GM18909 (cell line): ENCODE measurements around the gene ANKRD28.

Experiments used
- ATAC-seq: cut with Tn5 transposase; IDR thresholded peaks from one replicate; pipeline ENCODE4 v1.9.1; 2021; ENCODE audit warnings: mild to moderate bottlenecking; ENCODE audit not compliant: unreplicated experiment, poor library complexity

Gene ANKRD28

DNA sequence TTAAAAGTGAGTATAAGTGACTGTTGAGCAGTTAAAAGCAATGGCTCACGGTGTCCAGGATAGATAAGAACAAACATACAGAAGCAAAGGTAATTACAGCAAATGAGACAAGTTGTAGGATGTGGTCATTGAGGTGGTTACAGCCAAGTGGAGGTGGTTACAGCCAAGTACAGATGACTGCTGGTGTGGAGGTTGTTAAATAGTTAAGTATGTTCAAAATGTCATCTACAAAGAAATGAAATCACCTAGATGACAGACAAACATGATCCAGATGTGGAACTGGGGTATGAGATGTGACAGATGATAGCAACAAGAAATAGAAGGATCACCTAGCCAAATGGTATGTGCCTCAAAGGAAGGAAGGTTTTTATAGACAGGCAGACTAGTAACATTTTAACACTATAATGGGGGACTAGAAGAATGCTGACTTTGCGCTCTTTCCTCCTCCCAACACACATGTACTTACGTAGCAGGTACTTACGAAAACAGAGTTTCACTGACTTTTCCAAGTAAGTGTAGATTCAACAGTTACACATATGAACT lies 6.8 kb upstream of the ANKRD28 start:
- ATAC-seq: peak; percentile 62

DNA sequence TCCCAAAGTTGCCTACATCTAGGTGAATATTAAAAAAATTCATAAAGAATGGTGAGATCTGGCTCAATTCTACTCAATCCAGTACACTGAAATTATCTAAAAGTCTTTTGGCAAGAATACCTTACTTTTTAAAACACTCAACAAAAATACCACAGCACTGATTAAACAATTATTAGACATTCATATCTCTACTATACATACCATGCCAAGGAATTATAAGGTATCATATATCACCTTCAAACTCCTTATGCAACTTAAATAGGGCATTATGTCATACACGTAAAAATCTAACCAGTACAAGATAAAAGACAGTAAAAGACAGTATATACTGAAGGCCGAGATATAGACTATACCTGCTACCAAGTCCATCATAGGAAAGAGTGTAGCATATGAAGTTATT lies 6.1 kb upstream of the ANKRD28 start:
- no peak for ATAC-seq

- ATAC-seq: no peak
These were observed 3.5 kb upstream of the ANKRD28 start for GRCh38 chr3:15801298-15801697.

GRCh38 chr3:15800780-15801179 lies 3.0 kb upstream of the ANKRD28 start:
- ATAC-seq: no peak

DNA sequence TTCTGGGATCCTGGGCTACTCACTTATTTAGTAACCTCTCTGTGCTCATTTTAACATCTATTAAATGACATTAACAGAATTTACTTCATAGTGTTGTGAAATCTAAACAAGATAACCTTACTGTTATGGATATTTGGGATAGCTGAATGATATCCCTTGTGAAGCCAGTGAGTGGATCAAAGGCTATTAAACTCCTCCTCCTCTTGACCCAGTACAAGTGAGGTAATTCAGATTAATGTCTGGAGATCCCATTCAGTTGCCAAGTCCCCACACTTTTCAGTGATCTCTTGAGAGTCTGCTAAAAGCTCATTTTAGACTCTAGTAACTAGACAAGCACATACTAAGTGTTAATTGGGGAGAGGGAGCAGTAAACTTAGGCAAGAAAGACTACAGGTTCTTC lies 2.5 kb upstream of the ANKRD28 start:
- no peak for ATAC-seq

- ATAC-seq: no peak
These were observed 910 bp upstream of the ANKRD28 start for GRCh38 chr3:15798533-15799245.

DNA sequence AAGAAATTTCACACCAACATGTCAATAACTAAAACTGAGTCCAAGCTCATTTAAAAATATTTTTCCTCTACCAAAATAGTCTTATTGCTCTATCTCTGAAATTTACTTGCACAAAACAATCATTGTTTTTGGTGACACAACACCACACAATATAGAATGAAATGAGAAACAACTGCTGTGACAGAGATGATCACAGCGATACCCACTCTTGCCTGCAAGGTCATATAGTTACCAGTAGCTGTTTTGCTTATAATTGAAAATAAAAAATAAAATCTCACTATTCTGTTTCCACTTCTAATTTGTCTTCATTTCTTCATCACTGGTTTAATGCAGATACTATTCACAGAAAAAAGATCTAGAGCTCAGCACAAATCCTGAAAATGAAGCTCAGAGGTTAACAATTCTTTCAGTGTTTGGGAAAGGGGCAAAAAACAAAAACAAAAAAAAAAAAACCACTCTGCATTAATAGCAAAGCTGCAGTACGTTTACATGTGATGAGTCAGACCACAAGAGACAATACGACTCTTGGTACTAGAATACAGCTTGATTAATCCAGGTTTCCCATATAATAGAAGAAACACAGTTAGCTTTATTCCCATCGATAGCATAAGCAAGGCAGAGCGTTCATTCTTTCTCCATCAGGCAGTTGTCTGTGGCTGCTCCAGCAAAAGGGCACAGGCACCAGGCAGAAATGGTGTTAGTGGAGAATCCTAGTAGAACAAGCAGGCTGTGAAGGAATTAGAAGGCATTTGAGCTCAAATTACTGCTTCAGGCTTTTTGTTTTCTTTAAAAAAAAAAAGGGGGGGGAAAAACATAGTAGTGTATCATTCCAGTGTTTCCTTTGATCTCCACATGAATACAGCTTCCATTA lies 773 bp downstream of the ANKRD28 start:
- ATAC-seq: peak; percentile 28

DNA sequence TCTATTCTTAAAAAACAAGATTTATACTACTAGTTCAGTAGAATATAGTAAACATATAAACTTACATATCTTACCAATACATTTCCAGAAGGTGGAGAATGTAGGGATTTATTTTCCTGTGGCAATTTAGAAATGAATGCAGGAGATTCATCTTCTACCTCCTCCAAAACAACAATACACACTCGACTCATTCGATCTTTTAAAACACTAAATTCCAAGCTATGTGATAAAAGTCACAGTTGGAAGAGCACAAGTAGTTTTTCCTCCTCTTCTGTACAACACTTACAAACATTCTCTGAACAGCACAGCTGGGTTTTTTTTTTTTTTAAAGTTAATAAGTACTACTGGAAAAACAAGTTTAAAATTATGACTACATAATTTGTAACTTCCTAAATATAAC lies 1.4 kb downstream of the ANKRD28 start:
- ATAC-seq: no peak

DNA sequence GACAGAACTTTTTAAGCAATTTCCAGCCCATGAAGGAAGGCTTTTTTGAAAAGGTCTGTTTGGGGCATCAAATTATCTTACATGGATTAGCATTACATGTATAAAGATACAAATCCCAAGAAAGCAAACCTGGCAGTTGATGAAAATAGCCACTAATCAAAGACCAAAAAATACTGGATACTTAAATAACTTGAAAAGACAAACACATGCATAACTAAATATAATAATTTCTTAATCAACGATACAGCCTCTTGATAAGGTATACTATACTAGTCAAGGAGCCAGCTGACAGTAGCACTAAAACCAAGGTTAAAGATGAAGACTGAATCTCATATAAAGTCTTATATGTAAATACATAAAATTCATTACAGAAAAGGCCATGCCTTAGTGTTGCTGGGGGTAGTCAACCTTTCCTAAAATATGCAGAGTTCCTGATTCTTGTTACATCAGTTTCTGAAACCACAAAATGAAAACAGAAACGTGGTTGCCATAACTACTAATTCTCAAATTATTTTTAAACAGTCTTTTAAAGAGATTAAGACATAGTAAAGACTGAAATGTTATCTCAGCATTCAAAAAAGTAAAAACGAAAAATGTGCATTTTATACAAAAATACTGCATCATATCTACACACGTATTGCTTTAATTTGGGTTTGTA lies 2.0 kb downstream of the ANKRD28 start:
- no peak for ATAC-seq

DNA sequence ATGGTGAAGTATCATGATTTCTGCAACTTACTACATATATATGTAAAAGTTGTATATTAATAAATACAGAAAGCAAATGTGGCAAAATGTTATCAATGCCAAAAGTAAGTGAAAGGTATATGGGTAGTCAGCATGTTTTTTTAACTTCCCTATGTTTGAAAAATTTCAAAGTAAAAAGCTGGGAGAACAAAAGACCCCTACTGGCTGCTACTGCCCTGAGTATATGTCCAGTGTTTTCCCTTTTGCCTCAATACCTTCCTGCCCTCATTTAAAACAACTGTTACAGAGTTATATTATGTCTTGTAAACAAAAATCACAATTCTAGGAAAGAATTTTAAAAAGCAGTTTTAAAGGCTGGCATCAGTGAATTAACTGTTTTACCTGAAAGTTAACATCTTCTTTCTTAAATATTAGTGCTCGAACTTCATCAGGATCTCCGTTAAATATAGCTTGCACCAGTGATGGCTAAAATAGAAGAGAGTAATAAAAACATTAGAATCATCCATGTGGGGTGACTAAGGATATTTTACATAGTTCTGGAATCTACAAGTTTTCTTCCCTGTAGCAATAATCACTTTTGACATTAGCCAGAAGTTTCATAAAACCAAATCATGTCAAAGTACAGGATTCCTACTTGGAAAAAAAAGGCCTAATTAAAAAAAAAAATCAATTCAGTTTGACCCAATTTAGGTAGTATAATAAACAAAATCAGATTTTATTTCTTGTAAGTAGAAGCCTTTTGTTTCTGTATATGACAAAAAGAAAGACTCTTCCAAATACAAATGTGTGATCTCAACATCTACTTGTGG lies 2.7 kb downstream of the ANKRD28 start:
- no peak for ATAC-seq

GRCh38 chr3:15794303-15794771 lies 3.4 kb downstream of the ANKRD28 start:
- peak; percentile 50 for ATAC-seq

GRCh38 chr3:15791525-15791924 lies 6.3 kb downstream of the ANKRD28 start:
- no peak for ATAC-seq

- ATAC-seq: no peak
These were observed 9.8 kb downstream of the ANKRD28 start for GRCh38 chr3:15787941-15788340.

- ATAC-seq: no peak
These were observed 10.3 kb downstream of the ANKRD28 start for GRCh38 chr3:15787526-15787925.

- ATAC-seq: no peak
These were observed 14.3 kb downstream of the ANKRD28 start for GRCh38 chr3:15783361-15783969.

DNA sequence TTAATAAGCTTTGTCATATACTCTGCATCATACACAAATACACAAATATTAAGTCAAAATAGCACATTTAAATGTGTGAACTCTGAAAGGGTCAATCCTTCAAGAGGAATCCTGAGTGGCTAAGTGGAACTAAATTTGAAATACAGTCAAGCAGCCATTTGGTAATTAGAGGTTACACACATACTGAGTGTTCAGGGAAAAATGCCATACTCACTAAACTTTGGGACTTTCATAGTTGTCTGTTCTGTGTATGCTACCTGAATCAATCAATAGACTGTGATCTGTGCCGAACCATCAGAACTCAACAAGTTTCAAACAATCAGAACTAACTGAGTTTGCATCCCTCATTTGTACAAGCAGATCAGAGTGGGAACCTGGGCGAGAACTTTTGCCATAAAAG lies 15.3 kb downstream of the ANKRD28 start:
- no peak for ATAC-seq

- no peak for ATAC-seq
These were observed 16.0 kb downstream of the ANKRD28 start for GRCh38 chr3:15781637-15782402.

- ATAC-seq: no peak
These were observed 16.6 kb downstream of the ANKRD28 start for GRCh38 chr3:15781131-15781530.

DNA sequence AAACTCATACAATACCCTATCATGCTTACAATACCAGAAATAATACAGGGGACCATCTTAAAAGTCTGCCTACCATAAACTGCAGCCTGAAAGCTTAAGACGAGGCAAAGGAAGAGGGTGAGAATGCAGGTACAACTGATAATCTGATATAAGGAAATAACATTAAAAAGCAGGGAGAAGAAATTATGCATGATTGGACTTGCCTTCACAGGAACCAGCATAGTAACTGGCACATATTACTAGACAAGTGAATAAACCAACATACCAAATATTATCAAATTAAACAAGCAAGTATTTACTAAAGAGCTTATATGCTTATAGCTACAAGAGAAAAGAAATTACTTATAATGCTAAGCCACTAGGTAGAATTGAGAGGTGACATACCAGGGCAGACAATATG lies 18.7 kb downstream of the ANKRD28 start:
- no peak for ATAC-seq
